Measurements from ENCODE around the gene MYO18A. TPM values are rescaled to one million over a fixed set of nuclear protein-coding genes. Genes with fewer than 3 reads are reported as not detected.

Gene MYO18A
- total and polyA plus RNA-seq, 10 of the 15 experiments (the other 5 are each of a cell fraction or from before 2014, with no cell fraction given): 2.9 to 66.0 (median 24.5) TPM

- Histone ChIP-seq H3K36me3 (ENCODE audit: control insufficient read depth in 2 of 2, insufficient read depth in 2 of 2, low read length in 1 of 2) (no peaks in the 10 kb centered on the region), H3K27ac (ENCODE audit: control insufficient read depth, insufficient read depth) (no peak overlapping the region), H2AFZ (ENCODE audit: control insufficient read depth, low read depth, low read length) (no peak overlapping the region), H3K4me3 (no peak overlapping the region), H3K27me3 (replicated peaks in 1 of 2; ENCODE audit: control insufficient read depth in 2 of 2, insufficient read depth in 2 of 2, low read length in 1 of 2) (no peaks in the 10 kb centered on the region; a peak in 1 of 4 replicates), H3K79me2 (ENCODE audit: control insufficient read depth, insufficient read depth, low read length) (no peaks in the 10 kb centered on the region), H3K9ac (ENCODE audit: control insufficient read depth, insufficient read depth, low read length) (no peak overlapping the region), H3K9me3 (replicated peaks; ENCODE audit: control insufficient read depth, insufficient read depth, low read length) (no peaks in the 10 kb centered on the region), H3K4me2 (ENCODE audit: control insufficient read depth, insufficient read depth) (no peak overlapping the region), H3K4me1 (ENCODE audit: control insufficient read depth, insufficient read depth, low read length) (no peaks in the 10 kb centered on the region), H4K20me1 (ENCODE audit: control insufficient read depth, insufficient read depth) (no peaks in the 10 kb centered on the region)
- SMC1A ChIA-PET (ENCODE audit: uncharacterized antibody, unreplicated experiment): interaction anchor here (1.1 kb wide), 1 partner anchor 85 kb away, joined by 3 read pairs; no protein-coding TSS in a partner anchor
- DNase-seq (ENCODE audit: low read depth, low spot score): no peak
- POLR2A ChIA-PET: no interaction called here
- in situ Hi-C loops (cut with MboI): no loop called here
- RAD21 ChIA-PET (ENCODE audit: unreplicated experiment): interaction anchor here (0.7 kb wide), 1 partner anchor 300 kb away, joined by 3 read pairs; no protein-coding TSS in a partner anchor
- FAIRE-seq: no peak
- intact Hi-C loops (cut with micrococcal nuclease; ENCODE audit: unreplicated experiment): loop anchor here (10.0 kb wide), 1 partner anchor 83 kb away; no protein-coding TSS in a partner anchor
- no peak for ATAC-seq
- WGBS (ENCODE audit: insufficient coverage, insufficient replicate concordance, low lambda C conversion rate, missing lambda C conversion rate): 31% methylated on average over 4 of the region's 4 CpGs
- CTCF ChIA-PET: no interaction called here
- no TSS peak for BruUV-seq (replicated peaks)
- TF ChIP-seq NFYA (IDR thresholded peaks at IDR 0.05; ENCODE audit: borderline replicate concordance, low read depth, low read length): no peak
- TF ChIP-seq, protein P1, sequence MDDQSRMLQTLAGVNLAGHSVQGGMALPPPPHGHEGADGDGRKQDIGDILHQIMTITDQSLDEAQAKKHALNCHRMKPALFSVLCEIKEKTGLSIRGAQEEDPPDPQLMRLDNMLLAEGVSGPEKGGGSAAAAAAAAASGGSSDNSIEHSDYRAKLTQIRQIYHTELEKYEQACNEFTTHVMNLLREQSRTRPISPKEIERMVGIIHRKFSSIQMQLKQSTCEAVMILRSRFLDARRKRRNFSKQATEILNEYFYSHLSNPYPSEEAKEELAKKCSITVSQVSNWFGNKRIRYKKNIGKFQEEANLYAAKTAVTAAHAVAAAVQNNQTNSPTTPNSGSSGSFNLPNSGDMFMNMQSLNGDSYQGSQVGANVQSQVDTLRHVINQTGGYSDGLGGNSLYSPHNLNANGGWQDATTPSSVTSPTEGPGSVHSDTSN (IDR thresholded peaks at IDR 0.05; ENCODE audit: insufficient replicate concordance, low read depth, low read length): no peak
- no peak for TF ChIP-seq DPF2 (IDR thresholded peaks at IDR 0.05)
- TF ChIP-seq, protein P2, sequence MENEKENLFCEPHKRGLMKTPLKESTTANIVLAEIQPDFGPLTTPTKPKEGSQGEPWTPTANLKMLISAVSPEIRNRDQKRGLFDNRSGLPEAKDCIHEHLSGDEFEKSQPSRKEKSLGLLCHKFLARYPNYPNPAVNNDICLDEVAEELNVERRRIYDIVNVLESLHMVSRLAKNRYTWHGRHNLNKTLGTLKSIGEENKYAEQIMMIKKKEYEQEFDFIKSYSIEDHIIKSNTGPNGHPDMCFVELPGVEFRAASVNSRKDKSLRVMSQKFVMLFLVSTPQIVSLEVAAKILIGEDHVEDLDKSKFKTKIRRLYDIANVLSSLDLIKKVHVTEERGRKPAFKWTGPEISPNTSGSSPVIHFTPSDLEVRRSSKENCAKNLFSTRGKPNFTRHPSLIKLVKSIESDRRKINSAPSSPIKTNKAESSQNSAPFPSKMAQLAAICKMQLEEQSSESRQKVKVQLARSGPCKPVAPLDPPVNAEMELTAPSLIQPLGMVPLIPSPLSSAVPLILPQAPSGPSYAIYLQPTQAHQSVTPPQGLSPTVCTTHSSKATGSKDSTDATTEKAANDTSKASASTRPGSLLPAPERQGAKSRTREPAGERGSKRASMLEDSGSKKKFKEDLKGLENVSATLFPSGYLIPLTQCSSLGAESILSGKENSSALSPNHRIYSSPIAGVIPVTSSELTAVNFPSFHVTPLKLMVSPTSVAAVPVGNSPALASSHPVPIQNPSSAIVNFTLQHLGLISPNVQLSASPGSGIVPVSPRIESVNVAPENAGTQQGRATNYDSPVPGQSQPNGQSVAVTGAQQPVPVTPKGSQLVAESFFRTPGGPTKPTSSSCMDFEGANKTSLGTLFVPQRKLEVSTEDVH (IDR thresholded peaks at IDR 0.05; ENCODE audit: low read depth, partially characterized antibody): no peak
- TF ChIP-seq SMARCA5 (IDR thresholded peaks at IDR 0.05): no peak
- TF ChIP-seq CBX3 (IDR thresholded peaks at IDR 0.05; ENCODE audit: borderline replicate concordance, low read depth): no peak
- TF ChIP-seq MYC (IDR thresholded peaks at IDR 0.05; ENCODE audit: insufficient read depth, insufficient read length, insufficient replicate concordance, low read length, severe bottlenecking): no peak
- no peak for TF ChIP-seq WRNIP1 (IDR thresholded peaks at IDR 0.05; ENCODE audit: borderline replicate concordance, low read depth, low read length)
- no peak for TF ChIP-seq SIX5 (IDR thresholded peaks at IDR 0.05; ENCODE audit: low read depth, low read length, severe bottlenecking)
- TF ChIP-seq CREB1 (IDR thresholded peaks at IDR 0.05; ENCODE audit: low read depth): no peak
- no peak for TF ChIP-seq PAX8 (IDR thresholded peaks at IDR 0.05)
- TF ChIP-seq HDAC6 (IDR thresholded peaks at IDR 0.05; ENCODE audit: unreplicated experiment): no peak
- no peak for TF ChIP-seq YBX1 (IDR thresholded peaks at IDR 0.05)
- no peak for TF ChIP-seq SRF (IDR thresholded peaks at IDR 0.05; ENCODE audit: low read depth in 2 of 2, low read length in 2 of 2)
- TF ChIP-seq IRF4 (IDR thresholded peaks at IDR 0.05; ENCODE audit: low read depth, low read length): no peak
- TF ChIP-seq POU2F2 (IDR thresholded peaks at IDR 0.05; ENCODE audit: borderline replicate concordance, low read depth, low read length): no peak
- no peak for TF ChIP-seq ZBTB33 (IDR thresholded peaks at IDR 0.05)
- TF ChIP-seq SUZ12 (IDR thresholded peaks at IDR 0.05; ENCODE audit: unreplicated experiment): no peak
Measured at GRCh38 chr17:29057361-29057760, 122.8 kb downstream of the MYO18A start.

All from GM12878 (cell line).